ENCODE data around the gene FSCB. TPM values are rescaled to one million over a fixed set of nuclear protein-coding genes. Genes with fewer than 3 reads are reported as not detected.

Gene FSCB
- not detected in 2 replicates for polyA plus RNA-seq

GRCh38 chr14:44507183-44507582 lies at the start of gene FSCB:
Gene FSCB (minus strand): TSS chr14:44507283. CDS start chr14:44506987, 296 bp downstream.

